Measurements from ENCODE around the gene PRKCZ.
A peak's percentile ranks its signal among the peaks of the same experiment; 100 is the strongest.

PRKCZ gene

GRCh38 chr1:2179283-2180013, 129.2 kb downstream of the PRKCZ start:
- no peak for DNase-seq (ENCODE audit: low spot score)

- no peak for DNase-seq (ENCODE audit: low spot score)
Observed at GRCh38 chr1:2180297-2181245, 130.4 kb downstream of the PRKCZ start.

- DNase-seq (ENCODE audit: low spot score), result no peak
Observed at GRCh38 chr1:2181271-2181670, 131.1 kb downstream of the PRKCZ start.

- no peak for DNase-seq (ENCODE audit: low spot score)
Observed at GRCh38 chr1:2181752-2182151, 131.5 kb downstream of the PRKCZ start.

GRCh38 chr1:2182376-2182775, 132.2 kb downstream of the PRKCZ start:
- DNase-seq (ENCODE audit: low spot score), result no peak

- DNase-seq (ENCODE audit: low spot score), result no peak
Observed at GRCh38 chr1:2183937-2184334, 133.7 kb downstream of the PRKCZ start.

- no peak for DNase-seq (ENCODE audit: low spot score)
Observed at GRCh38 chr1:2184531-2184930, 134.3 kb downstream of the PRKCZ start.

GRCh38 chr1:2184934-2185333, 134.7 kb downstream of the PRKCZ start:
- DNase-seq (ENCODE audit: low spot score), result no peak

GRCh38 chr1:2185880-2186855, 136.0 kb downstream of the PRKCZ start:
- DNase-seq (ENCODE audit: low spot score), result no peak

GRCh38 chr1:2186901-2187300, 136.7 kb downstream of the PRKCZ start:
- no peak for DNase-seq (ENCODE audit: low spot score)

GRCh38 chr1:2187619-2188018, 137.4 kb downstream of the PRKCZ start:
- DNase-seq (ENCODE audit: low spot score), result no peak

- DNase-seq (ENCODE audit: low spot score), result peak; percentile 71
Observed at GRCh38 chr1:2188336-2188735, 138.1 kb downstream of the PRKCZ start.

- peak; percentile 91 for DNase-seq (ENCODE audit: low spot score)
Observed at GRCh38 chr1:2189459-2190425, 139.5 kb downstream of the PRKCZ start.

- DNase-seq (ENCODE audit: low spot score), result no peak
Observed at GRCh38 chr1:2190491-2190976, 140.3 kb downstream of the PRKCZ start.

- DNase-seq (ENCODE audit: low spot score), result no peak
Observed at GRCh38 chr1:2192031-2192995, 142.1 kb downstream of the PRKCZ start.

GRCh38 chr1:2193514-2194281, 143.5 kb downstream of the PRKCZ start:
- no peak for DNase-seq (ENCODE audit: low spot score)

GRCh38 chr1:2194319-2194897, 144.2 kb downstream of the PRKCZ start, which contains the start of gene FAAP20:
TSS of gene FAAP20 (minus strand) at chr1:2194772. CDS start at chr1:2194749, 23 bp downstream.
- peak; percentile 90 for DNase-seq (ENCODE audit: low spot score)
